PC-3 (cell line): Measurements from ENCODE around the gene TACC2. TPM values are rescaled to one million over a fixed set of nuclear protein-coding genes. Genes with fewer than 3 reads are reported as not detected.

ENCODE experiments used
- ATAC-seq: fragments of 200-7000 bp; cut with Tn5 transposase; 2 replicates; pipeline ENCODE4 v1.9.1; 2020; ENCODE audit warnings: mild to moderate bottlenecking, moderate library complexity
- BruUV-seq: library from RNA; stranded (reverse); fragments of 400-500 nt; replicated peaks from 2 replicates; lab custom pipeline; 2021; lab: Mats Ljungman, UMichigan
- CTCF ChIA-PET: fragments of 300-600 bp; sonication (Branson Sonifier 250); formaldehyde crosslinking; loops from one replicate; lab custom pipeline; 2022; ENCODE audit warnings: antibody characterized with exemption; lab: Charles Lee
- POLR2A ChIA-PET: fragments of 300-600 bp; sonication (Branson Sonifier 250); formaldehyde crosslinking; loops from one replicate; lab custom pipeline; 2022; ENCODE audit warnings: antibody characterized with exemption; ENCODE audit not compliant: unreplicated experiment; lab: Charles Lee
- DNase-seq: peaks from one replicate; pipeline ENCODE4 v3.0.0-alpha.2; 2015
- H2AFZ ChIP-seq: fragments of 300-600 bp; sonication (generic); 2 replicates; pipeline ENCODE4 v1.6.0; 2016; ENCODE audit warnings: antibody characterized with exemption, low read length
- H3F3A ChIP-seq: fragments of 300-600 bp; sonication (generic); one replicate; pipeline ENCODE4 v1.6.0; 2017; ENCODE audit warnings: antibody characterized with exemption, low read length, control low read depth, mild to moderate bottlenecking; ENCODE audit not compliant: unreplicated experiment
- H3K27ac ChIP-seq: fragments of 300-600 bp; sonication (generic); 2 replicates; pipeline ENCODE4 v1.5.1; 2016; ENCODE audit warnings: mild to moderate bottlenecking, low read length
- H3K27me3 ChIP-seq: fragments of 300-600 bp; sonication (generic); 2 replicates; pipeline ENCODE4 v1.6.1; 2016; ENCODE audit warnings: low read length, mixed read lengths
- H3K36me3 ChIP-seq: fragments of 300-600 bp; sonication (generic); 2 replicates; pipeline ENCODE4 v1.6.1; 2016; ENCODE audit warnings: low read depth, mixed run types, low read length, mixed read lengths
- H3K4me1 ChIP-seq: fragments of 300-600 bp; sonication (generic); 2 replicates; pipeline ENCODE4 v1.5.1; 2016; ENCODE audit warnings: low read length; ENCODE audit not compliant: insufficient read depth
- H3K4me2 ChIP-seq: fragments of 300-600 bp; sonication (generic); 2 replicates; pipeline ENCODE4 v1.6.0; 2016; ENCODE audit warnings: low read length
- H3K4me3 ChIP-seq: fragments of 300-600 bp; sonication (generic); 2 replicates; pipeline ENCODE4 v1.5.1; 2016; ENCODE audit warnings: mild to moderate bottlenecking, low read length, mixed read lengths
- H3K79me2 ChIP-seq: fragments of 300-600 bp; sonication (generic); 2 replicates; pipeline ENCODE4 v1.6.1; 2017; ENCODE audit warnings: low read length, mixed read lengths
- H3K9ac ChIP-seq: fragments of 300-600 bp; sonication (generic); 2 replicates; pipeline ENCODE4 v1.6.0; 2016; ENCODE audit warnings: mild to moderate bottlenecking, low read length
- H3K9me2 ChIP-seq: fragments of 300-600 bp; sonication (generic); replicated peaks from 2 replicates; pipeline ENCODE4 v1.6.1; 2016; ENCODE audit warnings: mixed run types, low read length, mixed read lengths
- H3K9me3 ChIP-seq: fragments of 300-600 bp; sonication (generic); 2 replicates; pipeline ENCODE4 v1.6.1; 2016; ENCODE audit warnings: low read length, mixed read lengths
- H4K20me1 ChIP-seq: fragments of 300-600 bp; sonication (generic); 2 replicates; pipeline ENCODE4 v1.6.1; 2016; ENCODE audit warnings: low read length, mixed read lengths
- CTCF ChIP-seq: fragments of 300-600 bp; sonication (generic); conservative IDR thresholded peaks from 2 replicates; pipeline ENCODE4 v1.5.1; 2017; ENCODE audit warnings: antibody characterized with exemption, low read depth, mild to moderate bottlenecking, low read length
- EZH2 ChIP-seq: fragments of 300-600 bp; sonication (generic); IDR thresholded peaks from one replicate; pipeline ENCODE4 v1.6.1; 2017; ENCODE audit warnings: antibody characterized with exemption, mild to moderate bottlenecking, low read length; ENCODE audit not compliant: unreplicated experiment
- EZH2phosphoT487 ChIP-seq: fragments of 300-600 bp; sonication (generic); IDR thresholded peaks from 2 replicates; pipeline ENCODE4 v1.6.1; 2018; ENCODE audit warnings: mild to moderate bottlenecking, antibody characterized with exemption, low read length, borderline replicate concordance
- intact Hi-C: fragments of 100-400 bp; cut with micrococcal nuclease; formaldehyde crosslinking; loops from 2 replicates; pipeline ENCODE4 v1.9.0; 2023
- total RNA-seq: library from RNA; depleted of rRNA; stranded (reverse); fragments of >200 nt; gene quantifications from 2 replicates; pipeline ENCODE4 v1.2.3, GENCODE V29; 2014

TACC2 gene
- total RNA-seq, 1 experiment from 2014 or later = 31.7 TPM

DNA sequence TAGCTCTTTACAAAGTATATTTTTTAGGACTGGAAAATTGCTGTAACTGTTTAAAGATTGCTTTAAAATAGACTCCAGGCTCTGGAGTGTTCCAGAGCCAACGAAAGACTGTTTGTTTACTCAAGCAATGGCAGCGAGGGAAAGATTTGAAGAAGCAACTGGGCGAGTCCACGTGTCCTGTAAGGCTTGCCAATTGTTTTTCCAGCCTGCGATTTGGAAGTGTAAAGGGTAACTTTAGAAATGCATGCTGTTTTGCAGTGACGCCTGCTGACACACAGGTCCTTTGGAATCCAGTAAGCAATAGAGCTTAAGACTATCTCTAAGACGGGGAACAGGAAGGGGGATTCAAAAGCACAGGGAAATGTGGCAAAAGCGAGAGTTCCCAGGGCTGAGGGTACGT is 55.8 kb downstream of the TACC2 start:
- Histone ChIP-seq H3K9ac (no peak overlapping the region), H3K9me3 (no peaks in the 10 kb centered on the region), H3K4me3 (no peak overlapping the region), H3K27ac (no peak overlapping the region), H3K9me2 (no peaks in the 10 kb centered on the region), H2AFZ (no peak overlapping the region), H3F3A (no peaks in the 10 kb centered on the region), H3K4me2 (no peak overlapping the region), H3K79me2 (no peaks in the 10 kb centered on the region), H3K36me3 (no peaks in the 10 kb centered on the region), H4K20me1 (no peaks in the 10 kb centered on the region), H3K4me1 (peaks cover 11% of the 10 kb centered on the region; the same call in 1 of the 2 replicates), H3K27me3 (no peaks in the 10 kb centered on the region)
- intact Hi-C loops = no loop called here
- TF ChIP-seq CTCF (no peak), EZH2 (no peak), EZH2phosphoT487 (no peak)
- DNase-seq (no peak), ATAC-seq (no peak)
- POLR2A ChIA-PET = no interaction called here
- CTCF ChIA-PET = no interaction called here
- BruUV-seq = no TSS peak

GRCh38 chr10:122045212-122045611 is 56.2 kb downstream of the TACC2 start:
- Histone ChIP-seq H3K36me3 (no peaks in the 10 kb centered on the region), H3K27ac (no peak overlapping the region), H3K79me2 (no peaks in the 10 kb centered on the region), H3K9me3 (no peaks in the 10 kb centered on the region), H3K4me3 (no peak overlapping the region), H3F3A (no peaks in the 10 kb centered on the region), H3K4me2 (no peak overlapping the region), H3K27me3 (no peaks in the 10 kb centered on the region), H2AFZ (no peak overlapping the region), H3K9ac (no peak overlapping the region), H3K4me1 (peaks cover 11% of the 10 kb centered on the region; the same call in 1 of the 2 replicates), H3K9me2 (no peaks in the 10 kb centered on the region), H4K20me1 (no peaks in the 10 kb centered on the region)
- intact Hi-C loops = no loop called here
- CTCF ChIA-PET = no interaction called here
- no peak for ATAC-seq
- no peak for DNase-seq
- no TSS peak for BruUV-seq
- no peak for TF ChIP-seq CTCF
- TF ChIP-seq EZH2phosphoT487 = no peak
- no peak for TF ChIP-seq EZH2
- POLR2A ChIA-PET = no interaction called here

GRCh38 chr10:122047560-122047959 is 58.6 kb downstream of the TACC2 start:
- H2AFZ ChIP-seq = no peak overlapping the region
- H3K9me2 ChIP-seq = no peaks in the 10 kb centered on the region
- H4K20me1 ChIP-seq = no peaks in the 10 kb centered on the region
- no peaks in the 10 kb centered on the region for H3F3A ChIP-seq
- H3K9me3 ChIP-seq = no peaks in the 10 kb centered on the region
- H3K4me1 ChIP-seq = peaks cover 25% of the 10 kb centered on the region
- no peak overlapping the region for H3K27ac ChIP-seq
- ChIA-PET CTCF (no interaction called here), POLR2A (no interaction called here)
- DNase-seq = no peak
- ATAC-seq = no peak
- TF ChIP-seq CTCF (no peak), EZH2 (no peak), EZH2phosphoT487 (no peak)
- intact Hi-C loops = no loop called here
- no peak overlapping the region for H3K4me3 ChIP-seq
- no peaks in the 10 kb centered on the region for H3K79me2 ChIP-seq
- BruUV-seq = no TSS peak
- no peak overlapping the region for H3K4me2 ChIP-seq
- H3K9ac ChIP-seq = no peak overlapping the region
- no peaks in the 10 kb centered on the region for H3K27me3 ChIP-seq
- no peaks in the 10 kb centered on the region for H3K36me3 ChIP-seq
